GM13976 (cell line): ENCODE data around the gene PCBD2.

Source experiments
- DNase-seq: peaks from one replicate; pipeline ENCODE4 v3.0.0; 2012; ENCODE audit warnings: low spot score
- in situ Hi-C: fragments of 300-500 bp; cut with MboI; formaldehyde crosslinking; loops from one replicate; pipeline ENCODE4 v1.12.0; 2022; ENCODE audit warnings: low sequenced_read_pairs, mixed read lengths, inconsistent platforms; ENCODE audit not compliant: unreplicated experiment
- TF ChIP-seq, protein P1 (sequence below): IDR thresholded peaks from 2 replicates; pipeline ENCODE4 v1.5.1; 2012; ENCODE audit warnings: borderline replicate concordance, mild to moderate bottlenecking; ENCODE audit not compliant: insufficient read depth; ENCODE audit errors: extremely low read depth, missing control alignments, control extremely low read depth

The PCBD2 gene

DNA sequence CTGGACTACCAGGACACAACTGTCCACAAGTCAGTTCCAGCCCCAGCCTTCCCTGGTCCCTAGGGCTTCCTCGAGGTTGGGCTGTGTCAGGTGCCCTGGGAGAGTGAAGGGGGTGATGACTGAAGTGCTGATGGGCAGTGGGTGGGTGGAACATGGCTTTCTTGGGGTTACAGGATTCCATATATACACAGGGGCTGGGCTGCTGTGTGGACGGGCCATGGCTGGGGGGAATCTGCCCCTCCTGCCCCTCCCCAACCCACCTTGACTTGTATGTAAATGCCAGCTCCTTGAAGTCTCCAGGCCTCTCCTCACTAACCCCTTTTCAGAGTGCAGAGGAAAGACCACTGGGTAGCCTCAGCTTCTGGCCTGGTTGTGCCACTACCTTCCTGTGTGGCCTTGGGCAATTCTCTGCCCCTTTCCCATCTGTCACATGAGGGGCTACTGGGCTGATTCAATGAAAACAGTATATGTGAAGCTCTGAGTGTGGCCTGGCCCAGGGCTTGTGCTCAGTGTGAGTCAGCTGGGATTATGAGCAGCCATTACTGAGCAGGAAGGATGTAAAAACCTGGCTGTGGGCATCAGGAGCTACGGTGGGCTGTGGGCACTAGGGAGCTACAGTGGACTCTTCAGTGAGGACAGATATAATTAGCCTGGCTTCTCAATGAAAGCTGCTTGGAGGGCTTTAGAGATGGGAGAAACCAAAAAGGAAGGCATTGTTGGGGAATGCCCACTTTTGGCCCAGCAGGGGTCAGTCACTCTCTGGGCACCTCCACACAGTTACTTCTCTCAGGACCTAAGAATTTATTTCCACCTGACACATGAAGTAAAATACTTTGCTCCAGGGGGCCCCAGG is 105.8 kb downstream of the PCBD2 start:
- DNase-seq = no peak
- in situ Hi-C loops = no loop called here
- TF ChIP-seq, protein P1, sequence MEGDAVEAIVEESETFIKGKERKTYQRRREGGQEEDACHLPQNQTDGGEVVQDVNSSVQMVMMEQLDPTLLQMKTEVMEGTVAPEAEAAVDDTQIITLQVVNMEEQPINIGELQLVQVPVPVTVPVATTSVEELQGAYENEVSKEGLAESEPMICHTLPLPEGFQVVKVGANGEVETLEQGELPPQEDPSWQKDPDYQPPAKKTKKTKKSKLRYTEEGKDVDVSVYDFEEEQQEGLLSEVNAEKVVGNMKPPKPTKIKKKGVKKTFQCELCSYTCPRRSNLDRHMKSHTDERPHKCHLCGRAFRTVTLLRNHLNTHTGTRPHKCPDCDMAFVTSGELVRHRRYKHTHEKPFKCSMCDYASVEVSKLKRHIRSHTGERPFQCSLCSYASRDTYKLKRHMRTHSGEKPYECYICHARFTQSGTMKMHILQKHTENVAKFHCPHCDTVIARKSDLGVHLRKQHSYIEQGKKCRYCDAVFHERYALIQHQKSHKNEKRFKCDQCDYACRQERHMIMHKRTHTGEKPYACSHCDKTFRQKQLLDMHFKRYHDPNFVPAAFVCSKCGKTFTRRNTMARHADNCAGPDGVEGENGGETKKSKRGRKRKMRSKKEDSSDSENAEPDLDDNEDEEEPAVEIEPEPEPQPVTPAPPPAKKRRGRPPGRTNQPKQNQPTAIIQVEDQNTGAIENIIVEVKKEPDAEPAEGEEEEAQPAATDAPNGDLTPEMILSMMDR = no peak

DNA sequence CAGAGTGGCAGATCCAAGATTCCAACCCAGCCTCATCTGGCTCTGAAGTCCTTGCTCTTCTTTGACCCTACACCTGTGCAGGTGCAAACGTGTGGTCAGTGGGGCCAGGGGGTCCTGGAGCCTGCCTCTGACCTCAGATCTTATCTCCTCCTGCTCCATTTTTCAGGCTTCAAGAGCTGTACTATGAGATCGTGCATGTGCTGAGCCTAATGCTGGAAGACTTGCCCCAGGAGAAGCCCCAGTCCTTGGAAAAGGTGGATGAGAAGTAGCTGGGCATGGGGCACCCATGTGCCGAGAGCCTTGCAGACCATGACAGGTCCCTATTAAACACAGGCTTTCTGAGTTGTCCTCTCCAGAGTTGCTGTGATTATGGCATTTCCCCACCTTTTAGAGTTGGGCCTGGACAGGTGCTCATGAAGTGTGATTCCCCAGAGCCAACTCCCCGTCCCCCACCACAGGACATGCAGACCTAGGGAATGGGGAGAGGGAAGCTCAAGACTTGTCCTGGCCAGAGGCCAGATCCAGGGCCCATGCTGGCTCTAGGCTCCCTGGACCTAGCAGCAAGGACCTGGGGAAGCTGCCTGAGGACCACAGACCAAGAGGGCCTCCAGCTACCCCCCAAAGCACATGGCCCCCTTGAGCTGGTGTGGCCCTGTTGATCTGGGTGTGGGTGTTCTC is 106.6 kb downstream of the PCBD2 start:
- no peak for DNase-seq
- in situ Hi-C loops = no loop called here
- TF ChIP-seq, protein P1 = no peak

DNA sequence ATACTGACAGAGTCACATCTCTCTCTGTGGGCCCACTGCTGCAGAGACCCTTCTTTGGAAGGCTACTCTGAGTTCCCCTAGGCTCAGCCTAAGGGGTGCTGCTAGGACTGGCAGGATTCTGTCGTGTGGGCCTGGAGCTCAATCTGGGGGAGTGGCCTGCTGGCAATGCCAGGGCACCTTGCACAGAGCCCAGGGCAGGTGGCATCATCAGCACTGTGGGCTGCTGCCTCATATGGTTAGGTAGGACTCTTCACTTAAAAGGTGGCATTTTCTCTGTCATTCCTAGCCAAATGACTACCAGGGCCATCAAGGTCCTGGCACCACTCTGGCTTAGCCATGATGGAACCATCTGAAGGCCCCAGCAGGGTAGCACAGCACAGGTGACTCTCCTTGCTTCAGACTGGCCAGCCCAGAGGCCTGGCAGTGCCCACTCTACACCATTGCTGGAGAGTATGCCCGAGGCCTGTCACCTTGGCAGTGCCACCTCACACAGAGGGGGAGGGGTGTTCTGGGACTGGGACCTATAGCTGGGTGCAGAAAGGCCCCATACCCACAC is 107.2 kb downstream of the PCBD2 start:
- in situ Hi-C loops = no loop called here
- DNase-seq = no peak
- TF ChIP-seq, protein P1 = no peak
